ENCODE results near the gene DLK1. TPM values are rescaled to one million over a fixed set of nuclear protein-coding genes. Genes with fewer than 3 reads are reported as not detected.

Gene DLK1
- total RNA-seq, 2 experiments from 2014 or later, result not detected

DNA sequence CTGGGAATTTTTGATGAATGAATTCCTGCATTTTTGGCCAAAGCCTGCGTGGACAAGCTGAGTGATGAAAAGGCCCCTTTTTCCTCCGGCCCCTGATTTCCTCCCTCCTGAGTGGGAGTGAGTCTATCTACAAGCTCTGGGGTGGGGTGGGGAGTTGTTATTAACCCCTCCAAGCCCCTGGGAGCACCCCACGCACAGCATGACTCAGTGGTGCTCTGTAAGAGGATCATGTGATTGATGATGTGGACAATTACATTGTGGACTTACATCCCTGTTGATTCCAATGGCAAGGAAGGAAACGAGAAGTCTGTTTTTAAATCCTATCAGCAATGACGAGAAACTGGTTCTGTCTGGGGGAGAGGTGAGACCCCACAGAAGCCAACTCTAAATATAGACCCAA lies 5.1 kb upstream of the DLK1 start:
- ChIA-PET CTCF (interaction anchor here (0.7 kb wide), 1 partner anchor 14 kb away, joined by 3 read pairs; no protein-coding TSS in a partner anchor), POLR2A (no interaction called here)
- no peaks in the 10 kb centered on the region for H3K4me1 Mint-ChIP-seq
- no peak overlapping the region for H3K27ac Mint-ChIP-seq
- H3K9me3 Mint-ChIP-seq (ENCODE audit: low read depth), result no peaks in the 10 kb centered on the region
- no peak overlapping the region for H3K4me3 Mint-ChIP-seq
- H3K36me3 Mint-ChIP-seq (ENCODE audit: low read depth), result no peaks in the 10 kb centered on the region
- DNase-seq, result no peak
- peaks cover 17% of the 10 kb centered on the region for H3K27me3 Mint-ChIP-seq
- intact Hi-C loops (cut with DNase I, micrococcal nuclease), result no loop called here
- ATAC-seq, result no peak

GRCh38 chr14:100722367-100722766 lies 4.3 kb upstream of the DLK1 start:
- intact Hi-C loops (cut with DNase I, micrococcal nuclease), result no loop called here
- ATAC-seq, result no peak

DNA sequence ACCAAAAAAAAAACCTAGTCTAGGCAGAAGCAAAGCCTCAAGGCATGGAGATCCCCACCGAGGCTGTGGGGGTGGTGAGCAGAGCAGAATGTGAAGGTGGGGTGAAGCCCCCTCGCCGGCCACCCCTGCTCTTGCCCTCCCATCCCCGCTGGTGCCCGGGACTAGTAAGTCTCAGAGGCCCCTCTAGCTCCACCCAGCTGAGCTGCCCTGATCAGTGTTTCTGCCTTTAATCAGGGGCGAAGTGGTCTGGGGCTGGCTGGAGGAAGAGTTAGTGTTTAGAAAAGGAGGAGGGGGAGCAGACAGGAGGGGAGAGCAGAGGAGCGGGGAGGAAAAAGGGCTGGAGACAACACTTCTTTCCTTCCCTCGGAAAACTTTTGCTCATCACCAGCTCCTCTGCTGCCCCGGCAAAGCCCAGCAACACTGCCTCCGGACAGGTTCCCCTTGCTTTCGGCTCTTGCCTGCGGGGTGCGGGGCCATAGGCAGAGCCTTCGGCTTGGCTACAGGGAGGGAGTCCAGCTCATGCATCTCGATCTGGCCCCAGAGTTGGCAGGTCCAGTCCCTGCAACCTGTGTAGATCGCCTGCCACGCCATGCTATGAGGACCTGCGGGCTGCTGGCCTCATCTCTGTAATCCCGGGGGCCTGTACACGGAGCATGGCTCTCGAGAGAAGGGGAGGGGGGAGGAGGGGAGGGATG lies 3.4 kb upstream of the DLK1 start:
- ChIA-PET POLR2A (no interaction called here), CTCF (interaction anchor here (0.6 kb wide), 1 partner anchor 25 kb away, joined by 3 read pairs; no protein-coding TSS in a partner anchor)
- intact Hi-C loops (cut with DNase I, micrococcal nuclease), result no loop called here
- H3K36me3 Mint-ChIP-seq (ENCODE audit: low read depth), result no peaks in the 10 kb centered on the region
- no peaks in the 10 kb centered on the region for H3K4me1 Mint-ChIP-seq
- peaks cover 24% of the 10 kb centered on the region for H3K27me3 Mint-ChIP-seq
- H3K27ac Mint-ChIP-seq, result no peak overlapping the region
- no peaks in the 10 kb centered on the region for H3K9me3 Mint-ChIP-seq (ENCODE audit: low read depth)
- no peak for ATAC-seq
- DNase-seq, result no peak
- H3K4me3 Mint-ChIP-seq, result no peak overlapping the region

More at GRCh38 chr14:100722367-100722766, 4.3 kb upstream of the DLK1 start:
- H3K9me3 Mint-ChIP-seq (ENCODE audit: low read depth), result no peaks in the 10 kb centered on the region
- H3K27me3 Mint-ChIP-seq, result peaks cover 19% of the 10 kb centered on the region
- CTCF ChIA-PET, result no interaction called here
- DNase-seq, result no peak
- no peak overlapping the region for H3K4me3 Mint-ChIP-seq
- H3K27ac Mint-ChIP-seq, result no peak overlapping the region
- H3K4me1 Mint-ChIP-seq, result no peaks in the 10 kb centered on the region
- no peaks in the 10 kb centered on the region for H3K36me3 Mint-ChIP-seq (ENCODE audit: low read depth)
- POLR2A ChIA-PET, result no interaction called here

DNA sequence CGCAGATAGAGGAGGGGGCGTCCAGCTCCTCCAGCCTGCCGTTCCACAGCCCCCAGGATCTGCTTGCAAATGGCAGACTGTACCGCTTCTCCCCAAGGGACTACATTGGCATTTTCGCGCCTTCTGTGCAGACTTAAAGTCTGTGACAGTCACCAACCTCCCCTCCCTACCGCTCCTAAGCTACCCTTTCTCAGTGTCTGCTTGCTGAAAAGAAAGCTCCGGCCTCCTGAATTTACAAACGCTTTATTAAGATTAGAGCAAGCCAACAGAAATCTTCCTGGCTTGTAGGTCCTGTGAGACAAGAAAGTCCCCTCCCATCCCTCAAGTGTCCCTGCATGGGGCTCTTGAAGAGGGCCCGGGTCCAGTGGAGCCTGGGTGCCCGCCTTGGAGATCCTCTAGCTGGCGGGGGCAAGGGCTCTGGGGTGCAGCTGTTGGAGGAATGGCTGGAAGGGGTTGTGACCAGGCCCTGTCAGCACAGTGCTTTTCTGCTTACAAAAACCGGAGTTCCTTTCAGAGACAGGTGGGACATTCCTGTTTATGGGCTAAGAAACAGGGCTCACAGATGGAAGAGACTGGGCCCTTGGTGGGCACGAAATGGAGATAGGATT lies 2.8 kb upstream of the DLK1 start:
- no peaks in the 10 kb centered on the region for H3K9me3 Mint-ChIP-seq (ENCODE audit: low read depth)
- H3K36me3 Mint-ChIP-seq (ENCODE audit: low read depth), result no peaks in the 10 kb centered on the region
- H3K4me1 Mint-ChIP-seq, result no peaks in the 10 kb centered on the region
- intact Hi-C loops (cut with DNase I, micrococcal nuclease), result no loop called here
- H3K4me3 Mint-ChIP-seq, result no peak overlapping the region
- ChIA-PET POLR2A (no interaction called here), CTCF (interaction anchor here (0.6 kb wide), 1 partner anchor 25 kb away, joined by 3 read pairs; no protein-coding TSS in a partner anchor)
- ATAC-seq (no peak), DNase-seq (no peak)
- H3K27me3 Mint-ChIP-seq, result peaks cover 25% of the 10 kb centered on the region
- H3K27ac Mint-ChIP-seq, result no peak overlapping the region

- ATAC-seq, result no peak
- peaks cover 28% of the 10 kb centered on the region for H3K27me3 Mint-ChIP-seq
- intact Hi-C loops (cut with DNase I, micrococcal nuclease), result no loop called here
- H3K4me1 Mint-ChIP-seq, result no peaks in the 10 kb centered on the region
- POLR2A ChIA-PET, result no interaction called here
- H3K4me3 Mint-ChIP-seq, result no peak overlapping the region
- CTCF ChIA-PET, result no interaction called here
- no peak for DNase-seq
- H3K36me3 Mint-ChIP-seq (ENCODE audit: low read depth), result no peaks in the 10 kb centered on the region
- H3K9me3 Mint-ChIP-seq (ENCODE audit: low read depth), result no peaks in the 10 kb centered on the region
- H3K27ac Mint-ChIP-seq, result no peak overlapping the region
Observed at GRCh38 chr14:100724536-100724935, 2.2 kb upstream of the DLK1 start.

GRCh38 chr14:100725587-100726387 lies 905 bp upstream of the DLK1 start:
- intact Hi-C loops (cut with DNase I, micrococcal nuclease), result no loop called here
- Mint-ChIP-seq H3K27ac (no peak overlapping the region), H3K9me3 (ENCODE audit: low read depth) (no peaks in the 10 kb centered on the region), H3K27me3 (peaks cover 27% of the 10 kb centered on the region), H3K4me3 (no peak overlapping the region), H3K4me1 (no peaks in the 10 kb centered on the region), H3K36me3 (ENCODE audit: low read depth) (no peaks in the 10 kb centered on the region)
- no peak for DNase-seq
- POLR2A ChIA-PET, result no interaction called here
- no peak for ATAC-seq
- CTCF ChIA-PET, result no interaction called here

DNA sequence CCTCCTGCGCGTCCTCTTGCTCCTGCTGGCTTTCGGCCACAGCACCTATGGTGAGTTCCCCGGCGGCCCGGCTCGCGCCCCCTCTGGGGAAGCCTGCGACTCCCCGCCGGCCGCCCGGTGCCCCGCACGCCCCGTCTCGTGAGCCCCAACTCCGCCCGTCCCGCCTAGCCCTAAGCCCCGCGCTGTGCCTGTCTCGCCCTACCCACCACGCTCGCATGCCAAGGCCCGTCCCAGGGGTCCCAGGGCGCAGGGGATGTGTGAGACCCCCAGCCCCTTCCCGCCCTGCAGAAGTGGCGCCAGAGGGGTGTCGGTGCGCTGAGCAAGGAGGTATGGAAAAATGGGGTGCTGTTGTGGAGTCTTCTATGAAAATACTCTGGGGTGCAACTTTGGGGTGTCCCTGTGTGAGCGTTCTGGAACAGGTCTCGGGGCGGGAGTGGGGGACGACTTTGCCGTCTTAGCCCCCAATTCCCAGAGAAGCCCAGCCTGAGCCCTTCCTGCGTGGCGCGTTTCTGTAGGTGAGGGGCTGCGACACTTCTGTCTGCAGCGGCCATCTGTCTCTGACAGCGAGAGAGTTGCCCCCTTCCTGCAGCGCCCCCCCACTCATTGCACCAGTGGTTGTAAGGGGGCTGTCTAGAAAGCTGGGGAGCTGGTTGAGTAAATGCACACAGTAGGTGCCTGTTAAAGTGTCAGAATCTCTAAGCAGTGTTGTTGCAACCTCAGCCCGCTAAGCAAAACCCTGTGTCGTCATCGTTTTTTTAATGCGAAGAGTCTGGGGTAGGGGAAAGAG lies 587 bp downstream of the DLK1 start:
- H3K4me1 Mint-ChIP-seq, result no peaks in the 10 kb centered on the region
- no peak overlapping the region for H3K27ac Mint-ChIP-seq
- H3K36me3 Mint-ChIP-seq (ENCODE audit: low read depth), result no peaks in the 10 kb centered on the region
- intact Hi-C loops (cut with DNase I, micrococcal nuclease), result no loop called here
- ChIA-PET POLR2A (no interaction called here), CTCF (no interaction called here)
- peaks cover 29% of the 10 kb centered on the region for H3K27me3 Mint-ChIP-seq
- no peak overlapping the region for H3K4me3 Mint-ChIP-seq
- H3K9me3 Mint-ChIP-seq (ENCODE audit: low read depth), result no peaks in the 10 kb centered on the region
- ATAC-seq, result no peak
- no peak for DNase-seq

DNA sequence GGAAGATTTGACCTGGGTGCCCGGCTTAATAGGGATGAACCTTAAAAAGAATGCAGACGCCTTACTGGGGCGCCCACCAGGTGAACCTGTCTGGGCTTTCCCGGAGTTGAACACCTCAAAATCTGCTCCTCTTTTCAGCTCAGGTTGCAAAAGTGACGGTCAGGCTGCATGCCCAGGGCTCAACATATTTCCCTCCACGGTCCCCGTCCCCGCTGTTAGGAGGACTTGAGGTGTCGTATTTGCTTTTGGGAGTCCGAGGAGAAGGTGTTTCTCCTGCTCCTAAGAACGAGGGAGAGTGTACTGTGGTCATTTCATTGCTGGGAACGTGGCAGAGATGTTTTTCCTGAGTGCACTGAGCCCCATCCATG lies 1.2 kb downstream of the DLK1 start:
- Mint-ChIP-seq H3K4me3 (no peak overlapping the region), H3K27me3 (peaks cover 29% of the 10 kb centered on the region), H3K9me3 (ENCODE audit: low read depth) (no peaks in the 10 kb centered on the region), H3K4me1 (no peaks in the 10 kb centered on the region), H3K36me3 (ENCODE audit: low read depth) (no peaks in the 10 kb centered on the region), H3K27ac (no peak overlapping the region)
- POLR2A ChIA-PET, result no interaction called here
- intact Hi-C loops (cut with DNase I, micrococcal nuclease), result no loop called here
- no peak for ATAC-seq
- CTCF ChIA-PET, result no interaction called here
- DNase-seq, result no peak

- Mint-ChIP-seq H3K27me3 (peaks cover 29% of the 10 kb centered on the region), H3K36me3 (ENCODE audit: low read depth) (no peaks in the 10 kb centered on the region), H3K4me1 (no peaks in the 10 kb centered on the region), H3K4me3 (no peak overlapping the region), H3K9me3 (ENCODE audit: low read depth) (no peaks in the 10 kb centered on the region), H3K27ac (no peak overlapping the region)
- ATAC-seq (no peak), DNase-seq (no peak)
- intact Hi-C loops (cut with DNase I, micrococcal nuclease), result no loop called here
- ChIA-PET POLR2A (interaction anchor here (1.1 kb wide), 1 partner anchor 26 kb away, joined by 4 read pairs; no protein-coding TSS in a partner anchor), CTCF (interaction anchor here (0.6 to 0.9 kb wide), 2 partner anchors 33 to 299 kb away, joined by 3 read pairs; no protein-coding TSS in a partner anchor)
Observed at GRCh38 chr14:100728962-100729361, 2.3 kb downstream of the DLK1 start.

DNA sequence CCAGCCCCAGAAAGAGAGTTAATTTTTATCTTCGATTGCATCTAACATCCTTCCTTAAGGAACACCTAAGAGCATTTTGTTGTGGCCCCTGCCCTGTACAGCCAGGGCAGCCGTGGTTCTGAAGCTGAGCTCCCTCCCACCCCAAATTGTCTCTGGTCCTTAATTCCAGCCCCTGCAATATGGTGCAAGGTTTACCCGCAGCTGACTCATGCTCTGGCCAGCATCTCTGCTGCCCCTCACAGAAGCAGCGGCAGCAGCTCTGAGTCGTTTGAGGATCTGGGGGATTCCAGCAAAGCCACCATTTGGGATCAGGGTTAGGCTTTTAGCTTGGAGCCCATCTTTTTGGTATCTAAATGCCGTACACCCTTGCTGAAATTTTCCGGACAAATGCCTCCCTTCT lies 3.3 kb downstream of the DLK1 start:
- H3K4me3 Mint-ChIP-seq, result no peak overlapping the region
- H3K27ac Mint-ChIP-seq, result no peak overlapping the region
- no peaks in the 10 kb centered on the region for H3K4me1 Mint-ChIP-seq
- ChIA-PET POLR2A (no interaction called here), CTCF (no interaction called here)
- intact Hi-C loops (cut with DNase I, micrococcal nuclease), result no loop called here
- H3K36me3 Mint-ChIP-seq (ENCODE audit: low read depth), result no peaks in the 10 kb centered on the region
- no peaks in the 10 kb centered on the region for H3K9me3 Mint-ChIP-seq (ENCODE audit: low read depth)
- peaks cover 29% of the 10 kb centered on the region for H3K27me3 Mint-ChIP-seq
- ATAC-seq, result no peak
- DNase-seq, result no peak

DNA sequence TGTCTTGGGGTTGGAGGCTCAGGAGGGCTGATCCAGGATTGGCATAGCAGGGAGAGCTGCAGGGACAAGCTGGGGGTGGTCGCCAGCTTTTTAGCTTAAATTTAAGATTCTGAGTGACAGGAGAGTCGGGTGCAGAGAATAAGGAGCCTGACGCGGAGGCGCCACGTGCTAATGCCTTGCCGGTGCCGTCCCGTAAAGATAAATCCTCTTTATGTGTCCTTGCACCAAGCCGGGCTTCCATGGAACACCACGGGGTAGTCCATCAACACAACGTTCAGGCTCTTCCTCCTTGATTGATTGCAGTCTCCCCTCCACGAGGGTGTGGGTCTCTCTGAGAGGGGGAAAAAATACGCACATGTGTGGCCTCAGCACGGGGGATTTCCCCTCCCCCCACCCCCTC lies 3.9 kb downstream of the DLK1 start:
- intact Hi-C loops (cut with DNase I, micrococcal nuclease), result no loop called here
- Mint-ChIP-seq H3K4me3 (no peak overlapping the region), H3K27ac (no peak overlapping the region), H3K4me1 (no peaks in the 10 kb centered on the region), H3K36me3 (ENCODE audit: low read depth) (no peaks in the 10 kb centered on the region), H3K27me3 (peaks cover 28% of the 10 kb centered on the region), H3K9me3 (ENCODE audit: low read depth) (no peaks in the 10 kb centered on the region)
- CTCF ChIA-PET, result interaction anchor here (1.4 kb wide), 1 partner anchor 85 kb away, joined by 3 read pairs; no protein-coding TSS in a partner anchor
- POLR2A ChIA-PET, result no interaction called here
- DNase-seq (no peak), ATAC-seq (no peak)
